NCI-H524 treated with DMSO at 0.1 percent for 48 hours (cell line): ENCODE measurements around the gene LRP1B.

Source experiments
- DNase-seq: peaks from one replicate; lab custom pipeline; 2025; lab: John Stamatoyannopoulos, UW

Gene LRP1B

GRCh38 chr2:140808211-140808610, 1322.6 kb downstream of the LRP1B start:
- DNase-seq: no peak

- no peak for DNase-seq
Observed at GRCh38 chr2:140804700-140805260, 1326.0 kb downstream of the LRP1B start.

GRCh38 chr2:140801311-140801710, 1329.5 kb downstream of the LRP1B start:
- DNase-seq: no peak

GRCh38 chr2:140797718-140798117, 1333.1 kb downstream of the LRP1B start:
- DNase-seq: no peak

GRCh38 chr2:140791802-140792201, 1339.0 kb downstream of the LRP1B start:
- no peak for DNase-seq

- no peak for DNase-seq
Observed at GRCh38 chr2:140786585-140786984, 1344.2 kb downstream of the LRP1B start.

GRCh38 chr2:140775411-140775810, 1355.4 kb downstream of the LRP1B start:
- DNase-seq: peak; percentile 70

- DNase-seq: no peak
Observed at GRCh38 chr2:140770645-140771044, 1360.2 kb downstream of the LRP1B start.

GRCh38 chr2:140761807-140762206, 1369.0 kb downstream of the LRP1B start:
- no peak for DNase-seq

- DNase-seq: no peak
Observed at GRCh38 chr2:140759426-140760156, 1371.2 kb downstream of the LRP1B start.

GRCh38 chr2:140747665-140748064, 1383.2 kb downstream of the LRP1B start:
- DNase-seq: no peak

- no peak for DNase-seq
Observed at GRCh38 chr2:140747090-140747489, 1383.7 kb downstream of the LRP1B start.

- no peak for DNase-seq
Observed at GRCh38 chr2:140744379-140744778, 1386.4 kb downstream of the LRP1B start.

GRCh38 chr2:140737006-140737405, 1393.8 kb downstream of the LRP1B start:
- DNase-seq: no peak

GRCh38 chr2:140734992-140735391, 1395.8 kb downstream of the LRP1B start:
- DNase-seq: peak; percentile 45

- DNase-seq: no peak
Observed at GRCh38 chr2:140718999-140719398, 1411.8 kb downstream of the LRP1B start.

- no peak for DNase-seq
Observed at GRCh38 chr2:140717481-140717880, 1413.3 kb downstream of the LRP1B start.

GRCh38 chr2:140714586-140714985, 1416.2 kb downstream of the LRP1B start:
- DNase-seq: no peak

GRCh38 chr2:140711867-140712266, 1418.9 kb downstream of the LRP1B start:
- DNase-seq: peak; percentile 42

GRCh38 chr2:140701726-140702125, 1429.1 kb downstream of the LRP1B start:
- peak; percentile 66 for DNase-seq

- DNase-seq: no peak
Observed at GRCh38 chr2:140698636-140699035, 1432.2 kb downstream of the LRP1B start.

- no peak for DNase-seq
Observed at GRCh38 chr2:140696449-140696848, 1434.4 kb downstream of the LRP1B start.

- DNase-seq: no peak
Observed at GRCh38 chr2:140695155-140695554, 1435.7 kb downstream of the LRP1B start.

- DNase-seq: no peak
Observed at GRCh38 chr2:140687825-140688224, 1443.0 kb downstream of the LRP1B start.
